ENCODE data around the gene GSTA4.

- TF ChIP-seq CTCF (IDR thresholded peaks at IDR 0.05; ENCODE audit: low read depth, low read length, poor library complexity, severe bottlenecking) (no peak), EZH2phosphoT487 (IDR thresholded peaks at IDR 0.05; ENCODE audit: borderline replicate concordance, low read length) (no peak)
Observed at GRCh38 chr6:52942221-52942620, 52.9 kb downstream of the GSTA4 start.

Measured in DOHH2 (cell line).